Activated T-cell treated with anti-CD3 and anti-CD28 coated beads, Interleukin-2, amount 50 U/mL, for 48 hours (primary cell): ENCODE results near the gene DMTF1.
A peak's percentile ranks its signal among the peaks of the same experiment; 100 is the strongest.

ENCODE experiments used
- DNase-seq, 2 experiments: peaks; one replicate each; pipeline ENCODE4 v3.0.0-alpha.2; 2020

DMTF1 gene

GRCh38 chr7:87148332-87148955 is 3.8 kb upstream of the DMTF1 start:
- DNase-seq = no peak

- DNase-seq = no peak
Observed at GRCh38 chr7:87151002-87151728, 1.1 kb upstream of the DMTF1 start.

- no peak for DNase-seq
Observed at GRCh38 chr7:87151729-87152111, 533 bp upstream of the DMTF1 start.

DNA sequence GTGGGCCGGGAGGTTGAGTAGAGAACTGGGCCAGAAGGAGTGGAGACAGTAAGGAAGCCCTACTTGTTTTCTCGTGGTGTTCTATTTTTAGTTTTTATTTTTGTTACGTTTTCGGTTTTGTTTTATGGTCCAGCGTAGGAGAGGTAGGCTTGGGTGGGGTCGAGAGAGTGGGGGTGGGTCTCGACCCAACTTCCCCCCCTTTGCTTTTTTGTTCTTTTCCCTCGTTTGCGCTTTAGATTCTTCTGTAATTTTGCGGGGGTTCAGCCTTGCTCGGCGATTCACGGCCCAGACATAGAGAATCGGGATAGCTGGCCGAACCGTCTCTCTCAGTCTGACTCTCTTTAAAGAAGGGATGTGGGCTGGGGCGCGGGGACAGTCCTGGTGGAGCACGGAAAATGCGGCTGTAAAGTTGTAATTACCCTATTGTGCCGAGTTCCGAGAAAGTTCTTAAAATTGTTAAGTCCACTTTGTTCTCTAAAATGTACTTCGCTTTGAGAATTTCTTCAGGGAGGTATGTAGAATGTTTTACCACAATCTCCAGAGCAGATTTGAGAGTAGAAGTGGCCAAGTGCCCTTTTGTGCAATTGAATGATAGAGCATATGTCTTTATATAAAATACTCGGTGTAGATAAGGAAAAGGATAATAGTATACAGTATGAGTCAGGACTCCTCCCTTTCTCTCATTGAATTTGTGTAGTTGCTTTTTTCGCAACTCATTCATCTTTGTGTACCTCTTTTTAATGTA is 816 bp downstream of the DMTF1 start:
- peak; percentile 58 to 61 for DNase-seq

DNA sequence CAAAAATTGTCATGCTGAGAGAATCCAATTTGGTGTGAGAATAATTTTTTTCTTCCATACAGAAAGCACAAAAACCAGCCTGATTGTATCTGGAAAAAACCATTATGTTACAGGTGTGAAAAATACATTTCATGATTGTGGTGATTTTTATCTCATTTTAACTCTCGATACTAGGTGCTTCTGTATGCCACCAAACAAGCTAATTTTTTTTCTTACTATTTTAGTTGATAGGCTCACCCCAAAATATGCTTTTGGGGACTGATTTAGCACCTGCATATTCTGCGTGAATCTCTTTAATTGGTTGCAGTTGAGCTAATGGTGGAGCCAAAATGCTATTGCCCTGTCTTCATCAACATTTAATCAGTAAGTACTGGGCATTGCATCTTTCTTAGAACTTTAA is 1.9 kb downstream of the DMTF1 start:
- no peak for DNase-seq

DNA sequence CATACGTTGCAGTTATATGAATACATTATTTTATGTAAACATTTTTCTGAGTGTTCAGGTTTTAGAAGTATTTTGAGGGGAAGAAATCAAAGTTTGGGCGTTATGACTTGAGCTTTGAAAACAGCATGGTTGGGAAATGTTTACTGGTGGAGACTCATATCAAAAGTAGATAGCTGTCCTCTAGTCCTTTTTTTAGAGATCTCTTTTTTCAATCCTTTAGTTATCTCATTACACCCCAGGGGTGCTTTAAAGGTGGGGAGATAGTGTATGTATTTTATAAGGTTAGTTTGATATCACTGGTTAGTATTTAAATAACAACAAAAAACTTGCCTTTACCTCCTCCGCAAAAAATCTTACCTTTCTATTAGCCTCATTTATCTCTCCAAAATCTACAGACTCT is 2.3 kb downstream of the DMTF1 start:
- no peak for DNase-seq

GRCh38 chr7:87155788-87156187 is 3.5 kb downstream of the DMTF1 start:
- no peak for DNase-seq

DNA sequence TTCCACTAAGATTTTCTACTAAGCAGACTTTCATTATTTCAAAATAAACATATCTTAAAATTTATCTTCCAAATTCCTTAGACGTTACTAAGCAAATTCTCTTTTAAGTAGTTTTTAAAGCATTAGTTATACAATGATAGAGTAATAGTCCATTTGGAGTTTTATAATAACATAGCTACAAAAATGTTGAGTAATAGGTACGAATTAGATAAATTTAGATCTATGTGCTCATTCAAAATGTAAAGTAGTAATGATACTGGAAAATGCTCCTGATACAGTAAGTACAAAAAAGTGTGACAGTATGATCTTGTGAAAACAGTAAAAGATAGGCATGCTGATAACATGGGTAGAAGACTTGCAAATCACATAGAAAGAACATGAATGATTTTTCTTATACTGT is 4.5 kb downstream of the DMTF1 start:
- no peak for DNase-seq

- DNase-seq = no peak
Observed at GRCh38 chr7:87159538-87159937, 7.3 kb downstream of the DMTF1 start.

DNA sequence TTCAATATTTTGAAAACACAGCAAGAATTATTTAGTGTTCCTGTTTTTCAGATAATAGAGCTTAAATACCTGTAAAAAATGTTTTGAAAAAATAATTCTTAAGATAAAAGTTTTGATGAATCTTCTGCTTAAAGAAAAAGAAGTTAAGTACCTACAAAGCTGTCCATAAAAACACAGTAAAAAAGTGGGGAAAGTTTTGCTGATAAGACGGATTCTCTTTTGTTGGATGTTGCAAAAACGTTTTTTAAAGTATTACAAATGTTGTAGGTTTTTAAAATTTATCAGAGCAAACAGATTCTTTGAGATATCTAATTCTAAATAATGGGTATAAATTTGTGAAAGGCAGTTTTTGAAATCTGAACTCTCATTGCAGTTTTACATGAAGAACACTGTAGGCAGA is 12.2 kb downstream of the DMTF1 start:
- no peak for DNase-seq

- DNase-seq = no peak
Observed at GRCh38 chr7:87170828-87171227, 18.6 kb downstream of the DMTF1 start.

DNA sequence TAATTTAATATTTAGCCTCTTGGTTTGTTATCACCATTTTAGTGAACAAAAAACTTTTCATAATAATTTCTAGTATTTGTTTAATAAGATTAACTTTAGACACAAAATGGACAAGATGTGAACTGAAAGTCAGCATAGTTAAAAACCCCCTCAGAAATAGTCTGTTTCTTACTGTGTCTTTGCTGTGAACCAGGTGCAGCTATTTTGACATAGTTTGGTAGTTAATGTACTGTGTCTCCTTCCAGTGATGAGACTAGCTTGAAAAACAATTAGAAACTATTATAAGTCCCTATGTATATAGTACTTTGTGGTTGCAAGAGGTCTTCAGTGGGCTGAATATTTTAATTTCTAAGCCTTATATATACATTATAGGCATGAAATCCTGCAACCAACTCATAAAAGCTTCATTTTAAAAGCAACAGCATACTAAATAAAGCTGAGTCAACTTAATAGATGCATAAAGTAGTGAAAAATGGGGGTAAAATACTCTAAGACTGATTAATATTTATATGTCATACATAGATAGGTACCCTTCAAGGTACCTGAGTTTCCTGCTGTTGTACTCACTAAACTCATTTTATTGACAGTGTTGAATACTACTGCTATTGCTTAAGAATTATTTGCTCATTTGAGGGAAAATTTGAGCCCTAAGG is 19.2 kb downstream of the DMTF1 start:
- DNase-seq = no peak

DNA sequence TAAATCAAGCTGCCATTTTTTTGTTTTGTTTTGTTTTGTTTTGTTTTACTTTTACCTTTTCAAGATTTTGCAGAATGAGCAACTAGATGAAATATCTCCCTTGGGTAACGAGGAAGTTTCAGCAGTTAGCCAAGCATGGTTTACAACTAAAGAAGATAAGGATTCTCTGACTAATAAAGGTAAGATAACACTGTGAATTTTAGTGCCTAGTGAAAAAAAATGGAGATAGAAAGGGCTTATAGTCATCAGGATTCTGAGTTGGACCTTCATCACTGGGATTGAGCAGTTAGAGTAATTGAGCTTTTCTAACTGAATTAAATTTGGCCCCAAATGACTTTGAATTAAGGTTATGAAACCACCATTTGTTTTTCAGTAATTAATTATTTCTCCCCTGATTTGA is 21.2 kb downstream of the DMTF1 start:
- DNase-seq = no peak

- no peak for DNase-seq
Observed at GRCh38 chr7:87178320-87178719, 26.1 kb downstream of the DMTF1 start.

- DNase-seq = no peak
Observed at GRCh38 chr7:87179180-87179579, 26.9 kb downstream of the DMTF1 start.

DNA sequence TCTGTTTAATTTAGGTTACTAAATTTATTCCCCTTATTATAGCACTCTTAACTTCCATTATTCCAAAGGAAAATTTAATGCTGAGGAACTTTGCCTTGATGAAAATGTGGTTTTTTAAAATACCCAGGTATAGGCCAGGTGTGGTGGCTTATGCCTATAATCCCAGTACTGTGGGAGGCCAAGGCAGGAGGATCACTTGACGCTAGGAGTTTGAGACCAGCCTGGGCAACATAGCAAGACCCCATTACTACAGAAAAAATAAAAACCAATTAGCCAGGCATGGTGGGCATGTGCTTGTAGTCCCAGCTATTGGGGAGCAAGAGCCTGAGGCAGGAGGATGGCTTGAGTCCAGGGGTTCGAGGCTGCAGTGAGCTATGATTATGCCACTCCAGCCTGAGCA is 34.9 kb downstream of the DMTF1 start:
- no peak for DNase-seq

GRCh38 chr7:87188930-87189329 is 36.7 kb downstream of the DMTF1 start:
- no peak for DNase-seq

DNA sequence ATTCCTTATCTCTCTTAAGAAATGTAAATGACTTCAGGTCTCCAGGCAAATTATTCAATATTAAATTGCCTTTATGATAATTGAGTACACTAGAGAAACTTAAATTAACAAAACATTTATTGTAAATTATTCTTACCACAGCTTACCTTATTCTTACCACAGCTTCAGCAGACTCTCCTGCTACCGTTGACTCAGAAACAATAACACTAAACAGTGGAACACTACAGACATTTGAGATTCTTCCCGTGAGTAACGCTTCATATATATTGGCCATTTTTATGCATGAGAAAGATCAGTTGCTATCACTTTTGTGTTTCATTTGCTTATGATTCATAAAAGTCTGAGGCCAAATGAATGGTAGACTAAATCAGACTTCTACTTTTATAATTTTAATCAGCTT is 38.5 kb downstream of the DMTF1 start:
- DNase-seq = no peak

DNA sequence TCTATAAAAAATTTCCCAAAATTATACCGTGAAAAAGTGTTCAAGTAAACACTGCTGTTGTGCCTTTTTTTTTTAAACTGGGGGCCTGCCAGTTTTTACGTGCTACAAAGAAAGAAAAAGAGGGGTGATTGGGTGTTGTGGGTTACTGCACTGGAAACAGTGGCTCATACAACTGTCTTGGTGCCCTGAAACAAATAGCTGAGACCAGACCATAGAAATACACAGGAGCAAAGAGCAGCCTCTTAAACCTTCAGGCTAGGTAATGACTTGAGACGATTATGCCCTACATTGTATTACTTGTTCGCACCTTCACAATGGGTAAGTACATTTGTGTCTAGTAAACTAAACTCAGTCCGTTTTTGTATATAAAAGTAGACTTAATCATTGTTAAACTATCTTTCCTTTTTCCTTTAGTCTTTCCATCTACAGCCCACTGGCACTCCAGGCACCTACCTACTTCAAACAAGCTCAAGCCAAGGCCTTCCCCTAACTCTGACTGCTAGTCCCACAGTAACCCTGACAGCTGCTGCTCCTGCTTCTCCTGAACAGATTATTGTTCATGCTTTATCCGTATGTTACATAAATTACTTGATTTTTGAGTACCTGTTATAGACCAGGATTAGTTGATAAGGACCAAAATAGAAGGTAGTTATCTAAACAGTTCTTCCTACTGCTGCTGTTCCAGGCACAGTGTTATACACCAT is 40.7 kb downstream of the DMTF1 start:
- DNase-seq = no peak

- no peak for DNase-seq
Observed at GRCh38 chr7:87193912-87194311, 41.7 kb downstream of the DMTF1 start.

GRCh38 chr7:87199241-87199640 is 47.0 kb downstream of the DMTF1 start:
- no peak for DNase-seq

- DNase-seq = no peak
Observed at GRCh38 chr7:87199700-87200450, 47.6 kb downstream of the DMTF1 start.
